Fibroblast of pulmonary artery (primary cell): ENCODE measurements around the gene EDEM3.

Experiments
- DNase-seq: peaks from one replicate; pipeline ENCODE4 v3.0.0-alpha.2; 2010; ENCODE audit warnings: low read depth
- H3K4me3 ChIP-seq: replicated peaks from 2 replicates; pipeline ENCODE4 v1.5.1; 2011; ENCODE audit warnings: low read depth, mild to moderate bottlenecking, control low read depth, low read length, moderate library complexity
- CTCF ChIP-seq: IDR thresholded peaks from 2 replicates; pipeline ENCODE4 v1.5.1; 2011; ENCODE audit warnings: mild to moderate bottlenecking, control low read depth, low read length, inconsistent platforms; ENCODE audit errors: missing control alignments

The EDEM3 gene

GRCh38 chr1:184757891-184758290 is 3.2 kb upstream of the EDEM3 start:
- no peak for DNase-seq
- no peak for TF ChIP-seq CTCF
- no peak overlapping the region for H3K4me3 ChIP-seq

- no peak for TF ChIP-seq CTCF
- no peak for DNase-seq
- H3K4me3 ChIP-seq, result no peak overlapping the region
Observed at GRCh38 chr1:184757406-184757805, 2.7 kb upstream of the EDEM3 start.

- peak; percentile 47 for DNase-seq
- H3K4me3 ChIP-seq, result peak overlapping the region; percentile 88
Observed at GRCh38 chr1:184755226-184756065, 788 bp upstream of the EDEM3 start.

GRCh38 chr1:184753608-184754475 is 816 bp downstream of the EDEM3 start:
- DNase-seq, result peak; percentile 39
- H3K4me3 ChIP-seq, result peak overlapping the region; percentile 88
- no peak for TF ChIP-seq CTCF

More at GRCh38 chr1:184755226-184756065, 788 bp upstream of the EDEM3 start:
- no peak for TF ChIP-seq CTCF

GRCh38 chr1:184753117-184753516 is 1.5 kb downstream of the EDEM3 start:
- no peak for TF ChIP-seq CTCF
- H3K4me3 ChIP-seq, result peak overlapping the region; percentile 88
- DNase-seq, result no peak

- H3K4me3 ChIP-seq, result no peak overlapping the region
- no peak for DNase-seq
- TF ChIP-seq CTCF, result no peak
Observed at GRCh38 chr1:184752656-184753055, 2.0 kb downstream of the EDEM3 start.
